Stimulated activated CD8-positive, alpha-beta memory T cell treated with anti-CD3 and anti-CD28 coated beads, Interleukin-2, amount 100 ng/mL, for 48 hours (primary cell): Measurements from ENCODE around the gene DPCD.

Source experiments
- DNase-seq, 2 donors: peaks; one replicate each; pipeline ENCODE4 v3.0.0-alpha.2; 2020; ENCODE audit warnings: low read depth in 2 of 2

Gene DPCD

GRCh38 chr10:101587725-101588653, at the start of gene DPCD, which contains the start of gene POLL:
TSS of gene DPCD (plus strand) at chr10:101588321. CDS start at chr10:101588337, 16 bp downstream.
TSS of gene POLL (minus strand) at chr10:101588257. CDS start at chr10:101587360, 897 bp downstream.
- peak; percentile 92 to 96 for DNase-seq

GRCh38 chr10:101538446-101538845, 49.7 kb upstream of the DPCD start:
- DNase-seq: no peak

- no peak for DNase-seq
Measured at GRCh38 chr10:101545898-101546297, 42.2 kb upstream of the DPCD start.

- no peak for DNase-seq
Measured at GRCh38 chr10:101550965-101551364, 37.2 kb upstream of the DPCD start.

- DNase-seq: no peak
Measured at GRCh38 chr10:101552442-101552841, 35.7 kb upstream of the DPCD start.

DNA sequence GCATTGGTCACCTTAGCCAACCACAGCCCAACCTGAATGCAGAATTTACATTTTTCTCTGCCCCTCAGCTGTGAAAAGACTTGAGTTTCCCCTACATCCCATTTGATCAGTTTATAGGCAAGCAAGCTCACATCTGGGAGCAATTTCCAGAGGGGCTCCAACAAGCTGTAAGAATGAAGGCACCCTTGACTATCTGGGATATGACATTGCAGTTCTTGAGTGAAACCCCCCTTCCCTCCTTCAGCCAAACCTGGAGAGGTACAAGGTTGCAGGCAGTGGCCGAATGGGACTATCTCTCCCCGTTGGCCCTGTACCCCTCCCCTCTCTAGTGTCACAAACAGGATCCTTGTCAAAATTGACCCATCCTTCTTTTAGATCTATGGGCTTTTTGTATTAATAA, 30.6 kb upstream of the DPCD start:
- no peak for DNase-seq

- DNase-seq: no peak
Measured at GRCh38 chr10:101558204-101558603, 29.9 kb upstream of the DPCD start.

DNA sequence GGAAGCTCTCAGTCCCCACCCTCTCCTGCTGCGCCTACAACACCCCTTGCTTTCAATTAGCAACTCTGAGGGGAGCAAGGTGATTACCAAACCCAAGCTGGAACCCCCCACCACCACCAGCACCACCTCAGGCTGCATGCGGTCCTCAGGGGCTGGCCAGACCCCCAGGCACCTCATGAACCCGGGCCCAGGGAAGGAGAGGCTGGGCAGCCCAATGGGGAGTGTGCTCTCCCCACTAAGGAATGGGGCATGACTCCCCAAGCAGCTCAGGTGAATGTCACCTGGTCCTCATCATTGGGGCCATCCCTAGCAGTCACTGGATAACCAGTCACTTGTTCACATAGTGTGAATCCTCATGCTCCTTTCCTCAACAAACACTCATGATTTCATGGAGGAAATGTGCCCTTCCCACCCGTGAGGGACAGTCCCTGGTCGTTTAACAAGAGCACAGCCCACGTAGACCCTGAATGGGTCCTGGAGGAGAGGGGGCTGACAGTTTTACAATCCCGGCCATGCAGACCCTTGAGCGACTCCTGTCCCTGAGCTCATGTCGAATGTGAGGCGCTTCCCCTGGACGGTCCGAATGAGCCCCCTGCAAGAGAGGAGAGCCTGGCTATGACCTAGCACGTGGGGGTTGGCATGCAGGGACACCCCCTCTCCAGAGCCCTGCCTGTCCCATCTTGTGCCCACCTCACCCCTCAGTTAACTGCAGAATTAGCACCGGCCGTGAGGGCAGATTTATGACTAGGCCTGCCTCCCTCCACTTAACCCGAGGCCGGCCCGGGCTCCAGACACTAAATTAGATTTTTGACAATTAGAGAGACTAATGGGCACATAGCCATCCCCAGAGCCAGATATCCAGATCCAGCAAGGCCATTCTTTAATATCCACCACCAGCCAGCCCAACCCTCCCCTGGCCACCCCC, 29.2 kb upstream of the DPCD start:
- DNase-seq: no peak

DNA sequence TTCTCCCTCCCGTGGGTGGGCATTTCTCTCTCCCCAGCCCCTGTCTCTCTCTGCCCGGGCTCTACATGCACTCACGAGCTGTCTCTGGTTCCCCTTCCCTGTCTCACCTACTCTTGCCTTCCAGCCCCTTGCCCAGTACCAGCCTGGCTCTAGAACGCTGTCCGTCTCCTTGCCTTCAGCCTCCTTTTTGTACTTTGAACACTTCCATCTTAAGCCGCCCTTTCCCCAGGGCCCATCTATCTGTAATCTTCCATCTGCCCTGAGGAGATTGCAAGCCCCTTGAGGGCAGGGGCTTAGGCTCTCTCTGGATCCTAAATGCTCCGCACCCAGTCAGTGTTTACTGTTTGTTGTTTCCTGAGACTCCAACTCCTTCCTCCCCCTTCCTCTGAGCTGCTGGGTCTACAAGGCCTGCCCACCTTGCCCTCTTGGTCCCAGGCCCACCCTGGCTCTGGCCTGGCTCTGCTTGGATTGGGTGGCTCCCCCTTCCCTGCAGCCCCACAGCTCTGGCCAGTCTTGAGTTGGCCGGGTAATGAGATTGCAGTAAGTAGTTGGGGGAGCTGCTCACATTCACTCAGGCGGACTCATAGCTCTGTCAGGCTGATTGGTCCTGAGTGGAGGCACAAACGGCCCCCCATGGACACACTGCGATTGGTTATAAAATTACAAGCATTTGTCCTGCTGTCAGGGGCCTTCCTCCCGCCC, 28.4 kb upstream of the DPCD start:
- no peak for DNase-seq

GRCh38 chr10:101560298-101561067, 27.6 kb upstream of the DPCD start:
- no peak for DNase-seq

- DNase-seq: no peak
Measured at GRCh38 chr10:101561068-101561915, 26.8 kb upstream of the DPCD start.

DNA sequence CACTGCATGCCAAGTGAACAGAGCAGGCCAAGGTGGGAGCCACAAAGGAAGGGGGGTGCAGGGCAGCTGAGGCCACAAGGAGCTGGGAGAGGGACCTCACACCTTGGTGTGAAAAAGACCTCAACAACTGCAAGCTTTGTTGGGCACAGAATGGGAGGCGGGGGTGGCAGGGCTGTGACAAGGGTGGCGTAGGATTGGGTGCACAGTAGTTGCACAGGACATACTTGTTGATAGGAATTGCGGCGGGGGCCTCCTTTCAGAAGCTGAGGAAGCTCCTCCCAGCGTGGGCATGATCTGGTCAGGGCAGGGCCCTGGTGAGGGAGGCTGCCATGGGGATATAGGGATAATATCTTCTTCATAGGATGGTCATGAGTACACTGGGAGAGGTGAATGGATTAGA, 25.9 kb upstream of the DPCD start:
- no peak for DNase-seq

GRCh38 chr10:101563007-101563406, 25.1 kb upstream of the DPCD start:
- no peak for DNase-seq

GRCh38 chr10:101563497-101564040, 24.6 kb upstream of the DPCD start:
- no peak for DNase-seq

DNA sequence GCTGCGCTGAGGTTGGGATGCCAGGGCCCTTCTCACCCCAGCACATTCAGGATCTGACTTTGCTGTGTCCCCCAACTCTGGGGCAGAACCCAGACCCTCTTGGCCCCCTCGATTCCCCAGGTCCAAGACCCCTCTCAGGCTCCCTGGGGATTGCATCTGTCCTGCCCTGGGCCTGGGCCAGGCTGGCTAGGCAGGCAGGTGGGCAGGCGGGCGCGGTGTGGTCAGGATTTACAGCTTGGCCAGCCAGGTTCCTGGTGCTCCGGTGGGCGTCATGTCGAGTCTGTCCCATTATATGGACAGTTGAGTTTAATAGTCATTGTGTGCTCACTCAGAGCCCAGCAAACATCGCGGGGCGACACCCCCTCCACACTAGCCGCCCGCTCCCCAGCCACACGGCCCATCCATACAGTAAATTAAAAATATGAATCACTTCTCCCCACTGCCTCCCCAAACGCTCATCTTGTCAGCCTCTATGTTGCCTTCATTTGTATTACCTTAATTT, 23.6 kb upstream of the DPCD start:
- no peak for DNase-seq

DNA sequence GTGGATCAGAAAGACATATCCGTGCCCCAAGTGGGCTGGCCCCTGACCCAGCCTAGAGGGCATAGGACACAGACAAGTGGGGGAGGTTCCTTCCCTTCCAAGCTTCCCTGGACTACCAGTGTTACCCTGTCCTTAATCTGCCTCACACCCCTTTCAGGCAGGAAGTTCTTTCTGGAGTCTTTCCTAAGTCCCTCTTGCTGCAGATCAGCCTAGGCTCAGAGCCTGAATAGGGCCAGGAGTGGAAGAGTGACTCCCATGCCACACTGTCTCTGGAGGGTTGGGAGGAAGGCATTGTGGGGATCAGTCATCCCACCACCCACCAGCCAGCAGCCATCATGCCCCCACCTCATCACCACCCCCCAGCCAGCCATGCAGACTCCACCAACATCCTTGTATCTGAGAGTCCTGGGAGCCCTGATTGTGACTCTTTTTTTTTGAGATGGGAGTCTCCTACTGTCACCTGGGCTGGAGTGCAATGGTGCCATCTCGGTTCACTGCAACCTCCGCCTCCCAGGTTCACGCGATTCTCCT, 22.7 kb upstream of the DPCD start:
- no peak for DNase-seq

GRCh38 chr10:101565936-101566332, 22.2 kb upstream of the DPCD start:
- DNase-seq: no peak

GRCh38 chr10:101566333-101567164, 21.6 kb upstream of the DPCD start:
- DNase-seq: no peak
